Measurements from ENCODE around the gene STAB2. TPM values are rescaled to one million over a fixed set of nuclear protein-coding genes. Genes with fewer than 3 reads are reported as not detected.

Gene STAB2
- polyA plus RNA-seq, 1 donor from 2014 or later, result not detected

- Histone ChIP-seq H3K27me3 (ENCODE audit: insufficient read depth, low read depth, low read length) (no peaks in the 10 kb centered on the region), H3K79me2 (replicated peaks; ENCODE audit: insufficient read depth, low read length) (no peaks in the 10 kb centered on the region), H3K27ac (ENCODE audit: low read length) (no peak overlapping the region), H3K9me3 (ENCODE audit: low read length) (peaks cover 4% of the 10 kb centered on the region), H3K9me2 (ENCODE audit: insufficient read depth, low read length) (no peaks in the 10 kb centered on the region), H3F3A (ENCODE audit: insufficient read depth, low read length, poor library complexity, severe bottlenecking) (no peaks in the 10 kb centered on the region), H3K36me3 (ENCODE audit: insufficient read depth, low read length) (no peaks in the 10 kb centered on the region), H3K4me3 (ENCODE audit: low read length) (no peak overlapping the region), H2AFZ (ENCODE audit: low read depth, low read length) (no peak overlapping the region), H4K20me1 (ENCODE audit: insufficient read depth) (no peaks in the 10 kb centered on the region), H3K9ac (ENCODE audit: low read length) (no peak overlapping the region), H3K4me2 (ENCODE audit: low read length) (no peak overlapping the region)
- TF ChIP-seq CTCF (IDR thresholded peaks at IDR 0.05; ENCODE audit: poor library complexity, severe bottlenecking), result no peak
- TF ChIP-seq EZH2 (IDR thresholded peaks at IDR 0.05; ENCODE audit: borderline replicate concordance, insufficient read depth, low read length, poor library complexity, severe bottlenecking), result no peak
- TF ChIP-seq EP300 (conservative IDR thresholded peaks at IDR 0.05; ENCODE audit: poor library complexity, severe bottlenecking), result no peak
- no peak for TF ChIP-seq SMC3 (conservative IDR thresholded peaks at IDR 0.05; ENCODE audit: poor library complexity)
- no peak for TF ChIP-seq MXI1 (conservative IDR thresholded peaks at IDR 0.05; ENCODE audit: poor library complexity, severe bottlenecking)
- TF ChIP-seq REST (IDR thresholded peaks at IDR 0.05; ENCODE audit: borderline replicate concordance), result no peak
- no peak for TF ChIP-seq RAD21 (conservative IDR thresholded peaks at IDR 0.05)
- TF ChIP-seq POLR2AphosphoS5 (IDR thresholded peaks at IDR 0.05), result no peak
- TF ChIP-seq TAF1 (IDR thresholded peaks at IDR 0.05; ENCODE audit: low read depth), result no peak
Measured at GRCh38 chr12:103637021-103637420, 49.9 kb downstream of the STAB2 start.

GRCh38 chr12:103637429-103637828 is 50.4 kb downstream of the STAB2 start:
- Histone ChIP-seq H2AFZ (ENCODE audit: low read depth, low read length) (no peak overlapping the region), H3K27ac (ENCODE audit: low read length) (no peak overlapping the region), H3K9me3 (ENCODE audit: low read length) (peaks cover 4% of the 10 kb centered on the region), H3K27me3 (ENCODE audit: insufficient read depth, low read depth, low read length) (no peaks in the 10 kb centered on the region), H3K79me2 (replicated peaks; ENCODE audit: insufficient read depth, low read length) (no peaks in the 10 kb centered on the region), H3K4me2 (ENCODE audit: low read length) (no peak overlapping the region), H4K20me1 (ENCODE audit: insufficient read depth) (no peaks in the 10 kb centered on the region), H3K9ac (ENCODE audit: low read length) (no peak overlapping the region), H3F3A (ENCODE audit: insufficient read depth, low read length, poor library complexity, severe bottlenecking) (no peaks in the 10 kb centered on the region), H3K36me3 (ENCODE audit: insufficient read depth, low read length) (no peaks in the 10 kb centered on the region), H3K4me3 (ENCODE audit: low read length) (no peak overlapping the region), H3K9me2 (ENCODE audit: insufficient read depth, low read length) (no peaks in the 10 kb centered on the region)
- TF ChIP-seq TAF1 (IDR thresholded peaks at IDR 0.05; ENCODE audit: low read depth), result no peak

GRCh38 chr12:103639983-103640382 is 52.9 kb downstream of the STAB2 start:
- no peaks in the 10 kb centered on the region for H3F3A ChIP-seq (ENCODE audit: insufficient read depth, low read length, poor library complexity, severe bottlenecking)
- no peaks in the 10 kb centered on the region for H3K36me3 ChIP-seq (ENCODE audit: insufficient read depth, low read length)
- H3K27ac ChIP-seq (ENCODE audit: low read length), result no peak overlapping the region
- H3K79me2 ChIP-seq (replicated peaks; ENCODE audit: insufficient read depth, low read length), result no peaks in the 10 kb centered on the region
- no peaks in the 10 kb centered on the region for H4K20me1 ChIP-seq (ENCODE audit: insufficient read depth)
- H3K9me2 ChIP-seq (ENCODE audit: insufficient read depth, low read length), result no peaks in the 10 kb centered on the region
- TF ChIP-seq SMC3 (conservative IDR thresholded peaks at IDR 0.05; ENCODE audit: poor library complexity), result no peak
- TF ChIP-seq RAD21 (conservative IDR thresholded peaks at IDR 0.05), result no peak
- TF ChIP-seq TAF1 (IDR thresholded peaks at IDR 0.05; ENCODE audit: low read depth), result no peak
- TF ChIP-seq MXI1 (conservative IDR thresholded peaks at IDR 0.05; ENCODE audit: poor library complexity, severe bottlenecking), result no peak
- TF ChIP-seq EP300 (conservative IDR thresholded peaks at IDR 0.05; ENCODE audit: poor library complexity, severe bottlenecking), result no peak
- TF ChIP-seq CTCF (IDR thresholded peaks at IDR 0.05; ENCODE audit: poor library complexity, severe bottlenecking), result no peak
- H3K27me3 ChIP-seq (ENCODE audit: insufficient read depth, low read depth, low read length), result no peaks in the 10 kb centered on the region
- no peaks in the 10 kb centered on the region for H3K9me3 ChIP-seq (ENCODE audit: low read length)
- H2AFZ ChIP-seq (ENCODE audit: low read depth, low read length), result no peak overlapping the region
- H3K4me3 ChIP-seq (ENCODE audit: low read length), result no peak overlapping the region
- H3K4me2 ChIP-seq (ENCODE audit: low read length), result no peak overlapping the region
- H3K9ac ChIP-seq (ENCODE audit: low read length), result no peak overlapping the region

Data from neural cell (in vitro differentiated cells).